Upper lobe of left lung (tissue), 4 donors: Measurements from ENCODE around the gene KNTC1.

ENCODE experiments used
- EP300 ChIP-seq, 4 donors: sonication (generic); formaldehyde crosslinking; IDR thresholded peaks; one replicate each; pipeline ENCODE4 v1.5.1; 2017; ENCODE audit warnings: antibody characterized with exemption in 4 of 4, control low read depth in 2 of 4
- POLR2A ChIP-seq, 4 donors: fragments of 450-650 bp; IDR thresholded peaks; one replicate each; pipeline ENCODE4 v1.5.1; 2016 to 2017; ENCODE audit warnings: antibody characterized with exemption in 4 of 4, mild to moderate bottlenecking in 2 of 4
- POLR2AphosphoS5 ChIP-seq, 2 donors: sonication (generic); formaldehyde crosslinking; IDR thresholded peaks; one replicate each; pipeline ENCODE4 v1.5.1; 2017; ENCODE audit warnings: antibody characterized with exemption in 2 of 2
- TF ChIP-seq, protein P1 (sequence below), 6 experiments: fragments of 450-650 bp in 4 of 6; fragments of 200-600 bp in 2 of 6; sonication (generic) in 2 of 6; IDR thresholded peaks; one replicate each; pipeline ENCODE4 v1.5.1; 2016 to 2019; ENCODE audit warnings: antibody characterized with exemption in 6 of 6

DNA sequence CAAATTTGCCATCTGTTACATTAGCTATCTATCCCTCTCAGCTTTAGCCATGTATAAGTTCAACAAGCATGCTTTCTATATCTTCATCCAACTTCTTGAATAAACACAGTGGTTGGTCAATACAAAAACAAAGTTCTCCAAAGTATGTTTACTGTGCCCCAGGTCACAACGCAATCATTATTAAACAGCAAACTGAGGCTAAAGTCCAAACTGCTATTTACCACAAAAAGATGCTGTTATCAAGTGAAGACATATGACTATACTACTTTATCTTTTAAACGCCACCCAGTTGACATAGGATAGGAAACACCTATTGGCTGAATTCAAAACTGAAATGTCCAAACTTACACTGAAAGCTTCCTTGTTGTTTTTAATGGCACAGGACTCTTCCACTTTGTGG is 38.0 kb upstream of the KNTC1 start:
- TF ChIP-seq POLR2A (IDR thresholded peaks at IDR 0.05) (no peak), EP300 (IDR thresholded peaks at IDR 0.05) (no peak), POLR2AphosphoS5 (IDR thresholded peaks at IDR 0.05) (no peak)
- TF ChIP-seq, protein P1, sequence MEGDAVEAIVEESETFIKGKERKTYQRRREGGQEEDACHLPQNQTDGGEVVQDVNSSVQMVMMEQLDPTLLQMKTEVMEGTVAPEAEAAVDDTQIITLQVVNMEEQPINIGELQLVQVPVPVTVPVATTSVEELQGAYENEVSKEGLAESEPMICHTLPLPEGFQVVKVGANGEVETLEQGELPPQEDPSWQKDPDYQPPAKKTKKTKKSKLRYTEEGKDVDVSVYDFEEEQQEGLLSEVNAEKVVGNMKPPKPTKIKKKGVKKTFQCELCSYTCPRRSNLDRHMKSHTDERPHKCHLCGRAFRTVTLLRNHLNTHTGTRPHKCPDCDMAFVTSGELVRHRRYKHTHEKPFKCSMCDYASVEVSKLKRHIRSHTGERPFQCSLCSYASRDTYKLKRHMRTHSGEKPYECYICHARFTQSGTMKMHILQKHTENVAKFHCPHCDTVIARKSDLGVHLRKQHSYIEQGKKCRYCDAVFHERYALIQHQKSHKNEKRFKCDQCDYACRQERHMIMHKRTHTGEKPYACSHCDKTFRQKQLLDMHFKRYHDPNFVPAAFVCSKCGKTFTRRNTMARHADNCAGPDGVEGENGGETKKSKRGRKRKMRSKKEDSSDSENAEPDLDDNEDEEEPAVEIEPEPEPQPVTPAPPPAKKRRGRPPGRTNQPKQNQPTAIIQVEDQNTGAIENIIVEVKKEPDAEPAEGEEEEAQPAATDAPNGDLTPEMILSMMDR (IDR thresholded peaks at IDR 0.05), result no peak
